ENCODE measurements around the gene TXNDC16.
"Not testable (repeated sequence)": the region's sequence is repeated elsewhere in the genome, so short reads cannot be mapped to it uniquely, and the experiment has no call there.

The TXNDC16 gene

DNA sequence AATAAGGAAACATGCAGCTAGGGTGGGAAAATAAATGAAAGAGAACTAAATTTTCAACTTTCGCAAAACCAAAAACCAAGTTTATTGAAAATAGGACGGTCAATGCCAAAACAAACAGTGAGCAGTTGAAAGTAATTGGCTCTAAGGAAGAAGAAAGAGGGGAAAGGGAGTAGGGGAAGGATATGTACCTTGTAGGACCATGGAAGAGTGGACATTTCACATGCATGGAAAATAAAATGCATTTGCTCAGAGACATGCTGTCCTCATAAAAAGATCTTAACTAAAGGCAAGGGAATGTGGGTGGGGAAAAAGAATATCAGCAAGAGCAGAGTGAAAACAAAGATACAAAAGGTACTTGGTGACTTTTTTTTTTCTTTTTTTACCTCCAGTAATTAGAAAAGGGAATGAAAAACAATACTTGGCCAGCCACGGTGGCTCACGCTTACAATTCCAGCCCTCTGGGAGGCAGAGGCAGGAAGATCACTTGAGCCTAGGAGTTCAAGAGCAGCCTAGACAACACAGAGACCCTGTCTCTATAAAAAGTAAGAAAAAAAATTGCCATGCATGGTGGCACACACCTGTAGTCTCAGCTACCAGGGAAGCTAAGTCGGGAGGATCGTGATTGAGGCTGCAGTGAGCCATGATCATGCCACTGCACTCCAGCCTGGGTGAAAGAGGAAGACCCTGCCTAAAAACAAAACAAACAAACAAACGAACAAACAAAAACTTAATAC, 6.6 kb downstream of the TXNDC16 start:
- DNase-seq (ENCODE audit: low read depth in 2 of 2), result no peak

GRCh38 chr14:52538623-52539022, 13.7 kb downstream of the TXNDC16 start:
- DNase-seq (ENCODE audit: low read depth in 2 of 2), result no peak

DNA sequence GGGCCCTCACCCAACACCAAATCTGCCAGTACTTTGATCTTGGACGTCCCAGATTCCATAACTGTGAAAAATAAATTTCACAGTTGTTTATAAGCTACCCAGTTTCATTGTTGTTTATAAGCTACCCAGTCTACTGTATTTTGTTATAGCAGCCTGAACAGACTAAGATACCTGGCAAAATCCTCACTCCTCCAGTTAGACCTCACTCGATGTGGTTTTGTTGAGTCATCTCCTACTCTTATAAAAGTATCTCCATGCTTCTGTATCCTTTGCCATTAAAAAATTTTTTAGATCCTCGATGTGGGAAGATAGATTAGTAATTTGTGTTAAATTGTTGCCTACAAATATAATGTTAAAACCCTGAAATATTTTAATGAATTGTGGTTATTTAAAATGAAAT, 16.0 kb downstream of the TXNDC16 start:
- no peak for DNase-seq (ENCODE audit: low read depth in 2 of 2)

DNA sequence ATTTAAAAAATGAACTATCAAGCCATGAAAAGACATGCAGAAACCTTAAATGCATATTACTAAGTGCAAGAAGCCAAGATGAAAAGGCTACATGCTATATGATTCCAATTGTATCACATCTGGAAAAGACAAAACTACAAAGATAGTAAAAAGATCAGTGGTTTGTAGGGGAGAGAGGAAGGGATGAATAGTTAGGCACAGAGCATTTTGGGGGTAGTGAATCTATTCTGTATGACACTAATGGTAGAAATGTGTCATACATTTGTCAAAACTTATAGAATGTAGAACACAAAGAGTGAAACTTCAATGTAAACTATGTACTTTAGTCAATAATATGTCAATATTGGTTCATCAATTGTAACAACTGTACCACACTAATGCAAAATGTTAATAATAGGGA, 20.8 kb downstream of the TXNDC16 start:
- DNase-seq (ENCODE audit: low read depth in 2 of 2), result no peak

- no peak for DNase-seq (ENCODE audit: low read depth in 2 of 2)
These were observed 25.3 kb downstream of the TXNDC16 start for GRCh38 chr14:52527052-52527451.

- DNase-seq (ENCODE audit: low read depth in 2 of 2), result no peak
These were observed 29.5 kb downstream of the TXNDC16 start for GRCh38 chr14:52522581-52523345.

DNA sequence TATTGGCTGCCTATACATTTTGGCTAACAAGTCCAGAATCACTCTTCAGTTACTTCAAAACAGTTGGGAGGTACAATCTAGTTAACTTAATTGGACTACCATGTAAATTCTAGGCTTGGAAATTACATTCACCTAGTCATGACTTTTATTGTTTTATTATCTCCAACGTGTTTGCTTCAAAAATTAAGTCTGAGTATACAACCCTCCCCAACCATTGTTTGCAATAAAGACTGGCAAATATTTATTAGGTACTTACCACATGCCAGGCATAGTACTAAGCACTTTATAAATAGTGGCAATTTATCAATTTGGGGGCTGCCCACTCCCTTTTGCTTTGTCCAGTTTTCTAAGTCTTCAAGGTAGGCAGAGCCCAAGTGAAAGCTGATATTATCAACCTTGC, 30.3 kb downstream of the TXNDC16 start:
- DNase-seq (ENCODE audit: low read depth in 2 of 2), result no peak

DNA sequence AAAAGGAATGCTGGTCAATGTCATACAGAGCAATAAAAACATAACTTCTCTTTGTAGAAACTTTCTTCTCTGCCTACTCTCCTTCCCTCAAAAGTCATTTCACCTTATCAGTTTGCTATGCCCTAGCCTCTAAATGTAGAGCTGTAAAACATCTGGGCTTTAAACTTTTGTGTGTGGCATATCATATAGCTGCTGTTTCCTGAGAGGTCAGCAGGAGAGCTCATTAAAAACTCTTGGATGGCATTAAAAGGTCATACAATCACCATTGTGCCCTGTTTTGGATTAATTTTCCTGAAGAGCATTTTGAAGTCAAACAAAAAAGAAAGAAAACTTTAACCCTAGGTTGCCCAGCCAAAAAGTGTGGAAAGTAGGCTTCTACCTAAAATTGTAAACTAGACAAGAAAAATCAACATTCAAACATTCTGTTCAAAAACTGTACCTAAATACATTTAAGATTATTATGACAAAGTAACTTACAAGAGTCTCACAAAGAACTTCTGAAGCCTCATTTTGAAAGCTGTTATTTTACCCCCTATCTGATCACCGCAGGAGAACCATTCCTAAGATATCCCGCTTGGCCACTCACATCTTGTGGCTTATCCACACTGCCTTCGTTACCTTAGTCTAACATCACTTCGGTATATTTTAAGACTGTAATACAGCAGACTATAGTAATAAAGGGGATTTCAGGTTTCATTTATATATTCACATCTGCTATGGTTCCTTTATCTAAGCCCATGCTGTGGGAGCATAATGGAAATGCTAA, 38.1 kb downstream of the TXNDC16 start:
- no peak for DNase-seq (ENCODE audit: low read depth in 2 of 2)

DNA sequence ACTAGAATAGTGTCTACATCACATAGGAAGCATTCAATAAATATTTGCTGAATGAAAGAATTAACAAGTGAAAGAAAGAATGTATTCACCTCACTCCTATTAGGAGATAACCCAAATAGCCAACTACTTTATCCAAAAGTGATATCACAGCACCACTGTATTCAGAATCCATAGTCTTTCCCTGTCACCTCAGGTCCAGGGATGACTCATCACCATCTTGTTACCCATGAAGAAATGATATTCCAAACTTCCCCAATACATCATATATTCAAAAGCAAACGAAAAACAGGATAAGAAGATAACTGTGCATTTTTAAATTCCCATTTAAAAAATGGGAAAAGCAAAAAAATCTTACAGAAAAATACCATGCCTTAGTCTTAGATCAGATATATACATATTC, 39.1 kb downstream of the TXNDC16 start:
- no peak for DNase-seq (ENCODE audit: low read depth in 2 of 2)

DNA sequence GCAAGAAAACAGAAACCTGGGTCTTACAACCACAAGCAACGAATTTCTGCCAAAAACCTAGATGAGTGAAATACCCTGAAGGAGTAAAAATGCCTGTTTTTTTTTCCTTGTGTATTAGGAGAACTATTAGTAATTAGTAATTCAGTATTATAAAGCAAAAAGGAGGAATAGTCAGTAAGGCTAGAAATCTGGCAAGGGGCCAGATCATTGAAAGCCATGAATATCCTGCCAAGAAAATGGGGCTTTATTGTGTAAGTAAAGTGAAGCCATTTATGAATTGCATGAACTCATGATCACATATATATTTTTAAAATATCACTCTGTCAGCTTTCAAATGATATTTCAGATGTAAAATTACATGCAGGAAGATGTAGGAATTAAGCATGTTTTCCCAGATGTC, 57.9 kb downstream of the TXNDC16 start:
- DNase-seq (ENCODE audit: low read depth in 2 of 2), result no peak

- no peak for DNase-seq (ENCODE audit: low read depth in 2 of 2)
These were observed 66.8 kb downstream of the TXNDC16 start for GRCh38 chr14:52485350-52485960.

- DNase-seq (ENCODE audit: low read depth in 2 of 2), result no peak
These were observed 70.4 kb downstream of the TXNDC16 start for GRCh38 chr14:52481864-52482263.

GRCh38 chr14:52473557-52473956, 78.7 kb downstream of the TXNDC16 start:
- DNase-seq (ENCODE audit: low read depth in 2 of 2), result no peak

GRCh38 chr14:52472728-52473127, 79.6 kb downstream of the TXNDC16 start:
- no peak for DNase-seq (ENCODE audit: low read depth in 2 of 2)

DNA sequence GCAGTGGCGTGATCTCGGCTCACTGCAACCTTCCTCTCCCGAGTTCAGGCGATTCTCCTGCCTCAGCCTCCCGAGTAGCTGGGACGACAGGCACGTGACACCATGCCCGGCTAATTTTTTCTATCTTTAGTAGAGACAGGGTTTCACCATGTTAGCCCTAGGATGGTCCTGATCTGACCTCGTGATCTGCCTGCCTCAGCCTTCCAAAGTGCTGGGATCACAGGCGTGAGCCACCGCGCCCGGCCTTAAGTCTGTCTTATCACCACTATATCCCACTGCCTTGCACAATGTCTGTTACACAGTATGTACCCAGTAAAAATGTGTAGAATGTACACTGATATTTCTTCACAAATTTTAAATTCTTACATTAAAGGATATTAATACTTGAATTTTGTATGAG, 80.1 kb downstream of the TXNDC16 start:
- not testable (repeated sequence) for DNase-seq (ENCODE audit: low read depth in 2 of 2)

- DNase-seq (ENCODE audit: low read depth in 2 of 2), result no peak
These were observed 84.6 kb downstream of the TXNDC16 start for GRCh38 chr14:52467515-52468266.

GRCh38 chr14:52464175-52464574, 88.1 kb downstream of the TXNDC16 start:
- DNase-seq (ENCODE audit: low read depth in 2 of 2), result no peak

DNA sequence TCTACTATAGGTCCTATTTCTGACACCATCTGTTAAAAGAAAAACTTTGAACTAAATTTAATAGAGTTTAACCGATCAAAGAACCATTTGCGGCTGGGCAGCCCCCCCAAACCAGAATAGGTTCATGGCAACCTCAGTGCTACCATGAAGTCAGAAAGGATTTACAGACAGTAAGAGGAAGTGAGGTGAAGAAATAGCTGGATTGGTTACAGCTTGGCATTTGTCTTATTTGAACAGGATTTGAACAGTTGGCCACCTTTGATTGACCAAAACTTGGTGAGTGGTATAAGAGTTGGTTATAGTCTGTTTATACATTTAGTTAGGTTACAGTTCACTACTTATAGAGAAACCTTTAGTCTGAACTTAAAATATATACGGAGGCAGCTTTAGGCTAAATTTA, 88.9 kb downstream of the TXNDC16 start:
- DNase-seq (ENCODE audit: low read depth in 2 of 2), result no peak

GRCh38 chr14:52461721-52462120, 90.6 kb downstream of the TXNDC16 start:
- no peak for DNase-seq (ENCODE audit: low read depth in 2 of 2)

DNA sequence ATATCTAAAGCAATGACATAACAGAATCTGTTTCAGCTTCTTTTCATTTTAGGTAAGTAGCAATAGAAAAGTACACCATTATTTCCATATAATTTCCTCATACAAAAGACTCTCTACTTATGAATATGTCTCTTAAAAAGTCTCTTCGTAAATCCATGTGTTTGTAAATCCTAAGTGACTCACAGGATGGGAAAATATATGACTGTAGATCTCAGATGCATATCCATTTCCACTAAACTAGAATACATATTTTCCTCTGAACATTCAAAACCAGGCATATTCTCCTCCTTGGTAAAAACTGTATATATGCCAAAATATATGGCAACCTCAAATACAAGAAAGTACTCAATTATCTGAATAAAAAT, 93.6 kb downstream of the TXNDC16 start:
- DNase-seq (ENCODE audit: low read depth in 2 of 2), result no peak

DNA sequence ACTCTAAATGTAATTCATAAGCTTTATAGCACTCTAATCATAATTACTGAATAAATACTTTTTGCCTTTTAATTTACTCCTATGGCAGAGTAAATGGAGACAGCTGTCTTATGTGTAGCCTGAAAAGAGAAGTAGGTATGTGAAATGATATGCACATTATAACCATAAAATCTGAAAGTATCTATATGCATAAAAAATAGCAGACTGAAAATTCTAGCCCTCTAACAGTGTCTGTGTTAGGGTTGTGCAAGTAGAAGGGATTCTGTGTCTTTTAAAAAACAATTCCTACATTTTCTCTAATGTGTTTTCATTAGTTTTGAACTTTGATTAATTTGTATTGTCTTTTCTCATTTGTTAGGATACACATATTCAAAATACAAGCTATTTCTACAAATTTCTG, 94.9 kb downstream of the TXNDC16 start:
- no peak for DNase-seq (ENCODE audit: low read depth in 2 of 2)

All from stimulated activated CD4-positive, alpha-beta T cell treated with anti-CD3 and anti-CD28 coated beads, Interleukin-4, amount 100 ng/mL, for 48 hours (primary cell).